Hair follicular keratinocyte (primary cell): ENCODE results near the gene NEGR1. TPM values are rescaled to one million over a fixed set of nuclear protein-coding genes. Genes with fewer than 3 reads are reported as not detected.

Source experiments
- total RNA-seq: library from RNA; depleted of rRNA; stranded (reverse); fragments of >200 nt; gene quantifications from 2 replicates; pipeline ENCODE4 v1.2.3, GENCODE V29; 2015

NEGR1 gene
- 0.04 and 0.08 TPM in 2 replicates for total RNA-seq

DNA sequence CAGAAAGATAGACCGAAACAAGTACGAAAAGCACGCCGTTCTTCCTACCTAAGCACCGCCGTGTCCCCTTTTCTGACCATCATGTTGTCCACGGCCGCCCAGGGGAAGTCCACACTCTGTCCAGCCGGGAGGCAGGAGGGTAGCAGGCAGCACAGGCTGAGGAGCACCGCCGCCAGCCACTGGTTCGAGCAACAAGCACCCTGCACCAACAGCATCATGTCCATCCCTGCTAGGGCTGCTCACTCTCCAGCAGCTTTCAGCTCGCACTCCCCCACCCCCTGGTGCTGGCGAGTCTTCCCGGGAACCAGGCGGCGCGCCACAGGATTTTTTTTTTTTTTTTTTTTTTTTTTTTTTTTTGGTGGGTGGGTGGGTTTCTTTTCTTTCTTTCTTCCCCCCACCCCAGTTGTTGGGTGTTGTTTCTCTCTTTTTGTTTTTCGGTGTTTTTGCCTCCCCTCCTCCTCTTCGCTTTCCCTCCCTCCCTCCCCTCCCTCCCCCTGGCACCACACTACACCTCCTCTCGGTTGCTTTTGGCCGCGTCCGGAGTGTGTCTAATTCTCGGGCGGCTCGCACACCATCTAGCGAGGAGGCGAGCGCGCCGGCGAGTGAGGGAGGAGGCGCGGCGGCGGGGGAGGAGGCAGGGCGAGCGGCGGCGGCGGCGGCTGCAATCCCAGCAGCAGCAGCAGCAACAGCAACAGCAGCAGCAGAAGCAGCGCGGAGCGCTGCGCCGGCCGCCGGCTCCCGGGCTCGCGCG is at the start of gene NEGR1:
Gene NEGR1 (minus strand): TSS at position 269 of the 751 bp plus-strand sequence.

